HepG2 (cell line): ENCODE measurements around the gene SERPINB10. TPM values are rescaled to one million over a fixed set of nuclear protein-coding genes. Genes with fewer than 3 reads are reported as not detected.

ENCODE experiments used
- AKAP8 ChIP-seq: sonication (generic); formaldehyde crosslinking; IDR thresholded peaks from 2 replicates; pipeline ENCODE4 v1.5.1; 2020; ENCODE audit warnings: mild to moderate bottlenecking, missing genetic modification reagents
- CBX2 ChIP-seq, 2 experiments: fragments of 200-600 bp in 1 of 2; sonication (generic); formaldehyde crosslinking in 1 of 2; IDR thresholded peaks; 2 replicates each; pipeline versions ENCODE4 v1.7.0 to v1.8.1; 2018 to 2022; ENCODE audit warnings: low read depth in 2 of 2, low read length in 1 of 2, mild to moderate bottlenecking in 1 of 2, missing genetic modification reagents in 1 of 2
- CEBPG ChIP-seq: IDR thresholded peaks from 2 replicates; pipeline ENCODE4 v1.6.1; 2016
- HMGA1 ChIP-seq: sonication (generic); formaldehyde crosslinking; conservative IDR thresholded peaks from 2 replicates; pipeline ENCODE4 v1.4.0; 2020; ENCODE audit warnings: missing genetic modification reagents
- HNRNPK ChIP-seq: fragments of 200-400 bp; formaldehyde crosslinking; IDR thresholded peaks from 2 replicates; pipeline ENCODE4 v1.6.1; 2018; ENCODE audit warnings: low read length, low read depth, moderate library complexity, mild to moderate bottlenecking; ENCODE audit not compliant: poor library complexity, severe bottlenecking
- JDP2 ChIP-seq: sonication (generic); formaldehyde crosslinking; IDR thresholded peaks from 2 replicates; pipeline ENCODE4 v1.8.1; 2022; ENCODE audit warnings: missing genetic modification reagents, borderline replicate concordance
- KLF16 ChIP-seq, 2 experiments: sonication (generic) in 1 of 2; formaldehyde crosslinking in 1 of 2; IDR thresholded peaks; 2 replicates each; pipeline versions ENCODE4 v1.6.1 to v1.8.0; 2016 to 2023; ENCODE audit warnings: missing genetic modification reagents in 2 of 2, missing compliant biosample characterization in 1 of 2
- MBNL3 ChIP-seq: fragments of 250-450 bp; sonication (Bioruptor Pico); conservative IDR thresholded peaks from 2 replicates; pipeline ENCODE4 v1.8.0; 2022; ENCODE audit warnings: mild to moderate bottlenecking, inconsistent platforms
- MED13 ChIP-seq: sonication (generic); formaldehyde crosslinking; IDR thresholded peaks from 2 replicates; pipeline ENCODE4 v1.5.0; 2020; ENCODE audit warnings: missing genetic modification reagents
- NBN ChIP-seq: fragments of 450-650 bp; conservative IDR thresholded peaks from 2 replicates; pipeline ENCODE4 v1.6.1; 2017
- NCOA5 ChIP-seq: sonication (generic); formaldehyde crosslinking; IDR thresholded peaks from 2 replicates; pipeline ENCODE4 v1.4.0; 2020; ENCODE audit warnings: missing genetic modification reagents
- NFE2 ChIP-seq: sonication (generic); formaldehyde crosslinking; IDR thresholded peaks from 2 replicates; pipeline ENCODE4 v1.4.0; 2020; ENCODE audit warnings: missing genetic modification reagents
- NFYB ChIP-seq: sonication (generic); formaldehyde crosslinking; IDR thresholded peaks from 2 replicates; pipeline ENCODE4 v1.4.0; 2020; ENCODE audit warnings: missing genetic modification reagents
- NPAS2 ChIP-seq: sonication (generic); formaldehyde crosslinking; IDR thresholded peaks from 2 replicates; pipeline ENCODE4 v1.8.0; 2022; ENCODE audit warnings: mild to moderate bottlenecking, missing genetic modification reagents, borderline replicate concordance
- RFX3 ChIP-seq: IDR thresholded peaks from 2 replicates; pipeline ENCODE4 v1.6.1; 2016; ENCODE audit warnings: missing biosample characterization, missing genetic modification reagents
- SPEN ChIP-seq: sonication (generic); formaldehyde crosslinking; IDR thresholded peaks from 2 replicates; pipeline ENCODE4 v1.5.1; 2020; ENCODE audit warnings: low read depth, mild to moderate bottlenecking, missing genetic modification reagents
- SRF ChIP-seq: IDR thresholded peaks from 2 replicates; pipeline ENCODE4 v1.6.1; 2011; ENCODE audit warnings: mild to moderate bottlenecking, low read depth, low read length, moderate library complexity
- STAG1 ChIP-seq: sonication (generic); formaldehyde crosslinking; IDR thresholded peaks from 2 replicates; pipeline ENCODE4 v1.4.0; 2020; ENCODE audit warnings: missing genetic modification reagents
- ZMYM3 ChIP-seq: sonication (generic); formaldehyde crosslinking; IDR thresholded peaks from 2 replicates; pipeline ENCODE4 v1.5.1; 2020; ENCODE audit warnings: mild to moderate bottlenecking, missing genetic modification reagents
- ZMYM4 ChIP-seq: sonication (generic); formaldehyde crosslinking; IDR thresholded peaks from 2 replicates; pipeline ENCODE4 v1.8.1; 2023; ENCODE audit warnings: mild to moderate bottlenecking, missing genetic modification reagents
- ZNF326 ChIP-seq: sonication (generic); formaldehyde crosslinking; IDR thresholded peaks from 2 replicates; pipeline ENCODE4 v1.4.0; 2020; ENCODE audit warnings: missing genetic modification reagents, borderline replicate concordance
- ZNF350 ChIP-seq: sonication (generic); formaldehyde crosslinking; IDR thresholded peaks from 2 replicates; pipeline ENCODE4 v1.4.0; 2020; ENCODE audit warnings: mild to moderate bottlenecking, low read depth, missing genetic modification reagents, borderline replicate concordance
- ZNF562 ChIP-seq: sonication (generic); formaldehyde crosslinking; IDR thresholded peaks from 2 replicates; pipeline ENCODE4 v1.8.0; 2022; ENCODE audit warnings: missing genetic modification reagents, borderline replicate concordance
- ZNF577 ChIP-seq: sonication (generic); formaldehyde crosslinking; IDR thresholded peaks from 2 replicates; pipeline ENCODE4 v1.4.0; 2020; ENCODE audit warnings: mild to moderate bottlenecking, low read depth, missing genetic modification reagents, borderline replicate concordance
- ZNF616 ChIP-seq: sonication (generic); formaldehyde crosslinking; IDR thresholded peaks from 2 replicates; pipeline ENCODE4 v1.5.0; 2020; ENCODE audit warnings: low read depth, mild to moderate bottlenecking, missing genetic modification reagents
- ZNF773 ChIP-seq: sonication (generic); formaldehyde crosslinking; IDR thresholded peaks from 2 replicates; pipeline ENCODE4 v1.4.0; 2020; ENCODE audit warnings: missing genetic modification reagents, borderline replicate concordance
- ZNF816 ChIP-seq: sonication (generic); formaldehyde crosslinking; IDR thresholded peaks from 2 replicates; pipeline ENCODE4 v1.8.0; 2022; ENCODE audit warnings: missing genetic modification reagents, mild to moderate bottlenecking, borderline replicate concordance
- ZNF891 ChIP-seq: sonication (generic); formaldehyde crosslinking; IDR thresholded peaks from 2 replicates; pipeline ENCODE4 v1.5.0; 2020; ENCODE audit warnings: mild to moderate bottlenecking, missing genetic modification reagents
- ZSCAN21 ChIP-seq: sonication (generic); formaldehyde crosslinking; IDR thresholded peaks from 2 replicates; pipeline ENCODE4 v1.8.0; 2022; ENCODE audit warnings: mild to moderate bottlenecking, missing genetic modification reagents, moderate library complexity, borderline replicate concordance
- polyA plus RNA-seq, 8 experiments: library from polyadenylated mRNA; depleted of rRNA in 3 of 8; stranded (reverse) in 7 of 8; unstranded in 1 of 8; fragments of >200 nt; fragmentation: Illumina TruSeq in 4 of 8; extraction: Trizol in 4 of 8; gene quantifications; 2 replicates each; pipeline versions ENCODE4 v1.2.1 to v1.2.3, GENCODE V29; 2011 to 2016; ENCODE audit warnings: low read depth in 4 of 8, missing spikeins in 1 of 8, mixed read lengths in 1 of 8; ENCODE audit not compliant: insufficient read depth in 1 of 8
- total RNA-seq, 5 experiments: library from RNA; depleted of rRNA; stranded (reverse); fragments of >200 nt; fragmentation: Illumina TruSeq; extraction: Trizol; gene quantifications; 2 replicates each; pipeline ENCODE4 v1.2.3, GENCODE V29; 2016; ENCODE audit warnings: low read depth in 1 of 5
- TF ChIP-seq, protein P1 (sequence below): sonication (generic); formaldehyde crosslinking; IDR thresholded peaks from 2 replicates; pipeline ENCODE4 v1.5.1; 2020; ENCODE audit warnings: missing genetic modification reagents, mild to moderate bottlenecking, borderline replicate concordance
- TF ChIP-seq, protein P2 (sequence below): sonication (generic); formaldehyde crosslinking; IDR thresholded peaks from 2 replicates; pipeline ENCODE4 v1.5.0; 2020; ENCODE audit warnings: missing genetic modification reagents

The SERPINB10 gene
- total and polyA plus RNA-seq, 2 of the 13 experiments (the other 11 are each of a cell fraction or from before 2014, with no cell fraction given), result not detected

DNA sequence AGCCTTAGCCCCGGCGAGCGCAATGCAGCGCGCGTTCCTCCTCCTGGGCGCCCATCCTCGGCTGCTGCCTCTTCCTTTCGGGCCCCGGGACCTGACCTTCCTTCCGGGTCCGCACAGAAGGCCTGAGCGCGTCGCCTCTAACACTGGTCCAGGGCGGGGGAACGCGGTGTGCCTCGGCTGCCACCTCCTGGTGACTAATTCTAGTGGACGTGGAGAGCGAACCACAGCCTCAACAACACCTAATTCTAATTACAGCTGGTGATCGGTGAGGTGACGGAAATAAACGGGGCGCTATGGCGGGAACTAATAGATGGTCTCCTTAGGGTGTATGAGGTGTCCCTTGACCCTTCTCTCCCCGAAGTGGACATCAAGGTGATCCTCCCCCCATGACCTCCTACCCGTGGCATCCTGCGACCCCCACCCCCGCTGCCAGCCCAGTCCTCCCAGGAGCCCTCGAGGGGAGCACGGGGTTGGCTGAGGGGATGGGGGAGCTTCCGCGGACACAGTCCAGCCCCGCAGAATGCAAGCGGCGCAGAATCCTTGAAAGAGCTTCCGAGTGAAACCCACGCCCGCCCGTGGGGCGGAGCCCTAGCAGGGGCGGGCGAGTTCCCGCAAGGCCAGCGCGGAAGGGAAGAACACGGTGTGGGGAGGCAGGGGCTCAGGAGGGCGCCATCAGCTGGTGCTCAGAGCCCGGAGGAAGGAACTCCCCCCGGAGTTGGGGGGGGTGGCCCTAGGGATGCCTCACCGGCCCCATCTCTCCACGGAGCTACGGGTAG is 28.6 kb downstream of the SERPINB10 start (continued):
- TF ChIP-seq NFYB (CRISPR knock-in tag) (no peak), NCOA5 (no peak), HMGA1 (CRISPR knock-in tag) (no peak), JDP2 (CRISPR knock-in tag) (no peak), ZMYM4 (CRISPR knock-in tag) (0 out of 2 replicates have a peak, but pooled peaks have one; percentile 41), ZNF891 (CRISPR knock-in tag) (no peak), SRF (no peak), ZNF773 (CRISPR knock-in tag) (no peak), ZNF562 (CRISPR knock-in tag) (no peak), ZMYM3 (CRISPR knock-in tag) (no peak), STAG1 (peak; percentile 72), NFE2 (CRISPR knock-in tag) (no peak), HNRNPK (no peak), ZNF577 (CRISPR knock-in tag) (no peak), ZNF816 (CRISPR knock-in tag) (no peak), ZNF326 (CRISPR knock-in tag) (no peak), KLF16 (CRISPR knock-in tag; IDR thresholded peaks at IDR 0.05) (no peak), NBN (no peak), ZSCAN21 (CRISPR knock-in tag) (no peak), SPEN (CRISPR knock-in tag) (0 out of 2 replicates have a peak, but pooled peaks have one; percentile 25), NPAS2 (CRISPR knock-in tag) (no peak), CBX2 (IDR thresholded peaks at IDR 0.05; ENCODE audit: low read depth, low read length) (no peak), CBX2 (CRISPR knock-in tag; IDR thresholded peaks at IDR 0.05; ENCODE audit: low read depth) (no peak), ZNF616 (no peak), CEBPG (CRISPR knock-in tag) (no peak), MBNL3 (no peak), AKAP8 (no peak), MED13 (CRISPR knock-in tag) (no peak), RFX3 (CRISPR knock-in tag) (no peak), ZNF350 (CRISPR knock-in tag) (no peak)
- TF ChIP-seq, protein P1, sequence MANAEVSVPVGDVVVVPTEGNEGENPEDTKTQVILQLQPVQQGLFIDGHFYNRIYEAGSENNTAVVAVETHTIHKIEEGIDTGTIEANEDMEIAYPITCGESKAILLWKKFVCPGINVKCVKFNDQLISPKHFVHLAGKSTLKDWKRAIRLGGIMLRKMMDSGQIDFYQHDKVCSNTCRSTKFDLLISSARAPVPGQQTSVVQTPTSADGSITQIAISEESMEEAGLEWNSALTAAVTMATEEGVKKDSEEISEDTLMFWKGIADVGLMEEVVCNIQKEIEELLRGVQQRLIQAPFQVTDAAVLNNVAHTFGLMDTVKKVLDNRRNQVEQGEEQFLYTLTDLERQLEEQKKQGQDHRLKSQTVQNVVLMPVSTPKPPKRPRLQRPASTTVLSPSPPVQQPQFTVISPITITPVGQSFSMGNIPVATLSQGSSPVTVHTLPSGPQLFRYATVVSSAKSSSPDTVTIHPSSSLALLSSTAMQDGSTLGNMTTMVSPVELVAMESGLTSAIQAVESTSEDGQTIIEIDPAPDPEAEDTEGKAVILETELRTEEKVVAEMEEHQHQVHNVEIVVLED, result no peak
- TF ChIP-seq, protein P2, sequence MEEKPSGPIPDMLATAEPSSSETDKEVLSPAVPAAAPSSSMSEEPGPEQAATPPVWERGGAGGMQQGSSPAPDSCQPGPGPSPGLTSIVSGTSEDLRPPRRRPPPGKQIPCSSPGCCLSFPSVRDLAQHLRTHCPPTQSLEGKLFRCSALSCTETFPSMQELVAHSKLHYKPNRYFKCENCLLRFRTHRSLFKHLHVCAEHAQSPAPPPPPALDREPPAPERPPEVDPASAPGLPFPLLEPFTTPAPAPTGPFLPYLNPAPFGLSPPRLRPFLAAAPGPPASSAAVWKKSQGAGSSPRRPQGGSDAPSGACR (CRISPR knock-in tag), result no peak
